PC-3 (cell line): ENCODE data around the gene SH3BP4.

Source experiments
- EZH2 ChIP-seq: fragments of 300-600 bp; sonication (generic); IDR thresholded peaks from one replicate; pipeline ENCODE4 v1.6.1; 2017; ENCODE audit warnings: antibody characterized with exemption, mild to moderate bottlenecking, low read length; ENCODE audit not compliant: unreplicated experiment
- TF ChIP-seq, protein P1 (sequence below): fragments of 300-600 bp; sonication (generic); conservative IDR thresholded peaks from 2 replicates; pipeline ENCODE4 v1.5.1; 2017; ENCODE audit warnings: antibody characterized with exemption, low read depth, mild to moderate bottlenecking, low read length

DNA sequence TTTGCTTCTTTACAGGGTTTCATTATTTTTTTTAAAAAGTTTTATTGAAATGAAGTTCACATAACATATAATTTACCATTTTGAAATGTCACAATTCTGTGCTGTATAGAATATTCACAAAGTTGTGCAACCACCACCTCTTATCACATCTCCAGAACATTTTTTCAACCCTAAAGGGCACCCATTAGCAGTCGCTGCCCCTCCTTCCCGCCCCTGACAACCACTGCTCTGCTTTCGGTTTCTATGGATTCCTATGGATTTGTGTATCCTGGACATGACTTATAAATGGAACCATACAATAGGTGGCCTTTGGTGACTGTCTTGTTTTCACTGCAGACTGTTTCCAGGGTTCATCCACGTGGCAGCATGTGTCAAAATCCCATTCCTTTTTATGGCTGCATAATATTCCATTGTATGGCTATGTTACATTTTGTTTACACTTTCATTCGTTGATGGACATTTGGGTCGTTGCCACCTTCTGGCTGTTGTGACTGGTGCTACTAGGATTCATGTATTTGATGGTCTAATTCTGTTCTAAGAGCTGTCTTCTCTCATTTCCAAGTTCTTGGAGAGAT lies 52.6 kb downstream of the SH3BP4 start:
- TF ChIP-seq, protein P1, sequence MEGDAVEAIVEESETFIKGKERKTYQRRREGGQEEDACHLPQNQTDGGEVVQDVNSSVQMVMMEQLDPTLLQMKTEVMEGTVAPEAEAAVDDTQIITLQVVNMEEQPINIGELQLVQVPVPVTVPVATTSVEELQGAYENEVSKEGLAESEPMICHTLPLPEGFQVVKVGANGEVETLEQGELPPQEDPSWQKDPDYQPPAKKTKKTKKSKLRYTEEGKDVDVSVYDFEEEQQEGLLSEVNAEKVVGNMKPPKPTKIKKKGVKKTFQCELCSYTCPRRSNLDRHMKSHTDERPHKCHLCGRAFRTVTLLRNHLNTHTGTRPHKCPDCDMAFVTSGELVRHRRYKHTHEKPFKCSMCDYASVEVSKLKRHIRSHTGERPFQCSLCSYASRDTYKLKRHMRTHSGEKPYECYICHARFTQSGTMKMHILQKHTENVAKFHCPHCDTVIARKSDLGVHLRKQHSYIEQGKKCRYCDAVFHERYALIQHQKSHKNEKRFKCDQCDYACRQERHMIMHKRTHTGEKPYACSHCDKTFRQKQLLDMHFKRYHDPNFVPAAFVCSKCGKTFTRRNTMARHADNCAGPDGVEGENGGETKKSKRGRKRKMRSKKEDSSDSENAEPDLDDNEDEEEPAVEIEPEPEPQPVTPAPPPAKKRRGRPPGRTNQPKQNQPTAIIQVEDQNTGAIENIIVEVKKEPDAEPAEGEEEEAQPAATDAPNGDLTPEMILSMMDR = no peak
- TF ChIP-seq EZH2 = no peak
